Spleen (tissue), 7 donors: ENCODE measurements around the gene FSTL5.

Source experiments
- CTCF ChIP-seq, 11 experiments: fragments of 200-600 bp in 7 of 11; fragments of 450-650 bp in 4 of 11; sonication (generic) in 4 of 11; IDR thresholded peaks in 8 of 11; conservative IDR thresholded peaks in 3 of 11; 1 replicate in 7 of 11; 2 replicates in 4 of 11; pipeline versions ENCODE4 v1.4.0 to v1.8.0; 2016 to 2021; ENCODE audit warnings: antibody characterized with exemption in 11 of 11, inconsistent platforms in 4 of 11, mild to moderate bottlenecking in 1 of 11
- POLR2A ChIP-seq, 3 donors: fragments of 450-650 bp; IDR thresholded peaks; one replicate each; pipeline ENCODE4 v1.5.1; 2017; ENCODE audit warnings: antibody characterized with exemption in 3 of 3, mild to moderate bottlenecking in 1 of 3
- POLR2AphosphoS5 ChIP-seq, 3 donors: sonication (generic); formaldehyde crosslinking; IDR thresholded peaks; one replicate each; pipeline ENCODE4 v1.5.1; 2017; ENCODE audit warnings: antibody characterized with exemption in 3 of 3
- donor health status: DM: no; HTN: no; CAD: no; lungs with moderate emphysema.
- donor health status: DM: no; HTN: no; CAD: no.
- donor health status: DM: no; HTN: no; CAD: no.

- TF ChIP-seq CTCF (IDR thresholded peaks at IDR 0.05 in 8 of 11, conservative IDR thresholded peaks at IDR 0.05 in 3 of 11) (no peak), POLR2A (IDR thresholded peaks at IDR 0.05) (no peak), POLR2AphosphoS5 (IDR thresholded peaks at IDR 0.05) (no peak)
Measured at GRCh38 chr4:162209706-162210105, 45.9 kb upstream of the FSTL5 start.
